GM12865 (cell line): Measurements from ENCODE around the gene LMAN1L.

ENCODE experiments used
- DNase-seq: peaks from one replicate; pipeline ENCODE4 v3.0.0; 2010; ENCODE audit warnings: low read depth
- H3K4me3 ChIP-seq: 2 replicates; pipeline ENCODE4 v1.5.1; 2011; ENCODE audit warnings: mild to moderate bottlenecking, low read depth, low read length, control low read depth
- TF ChIP-seq, protein P1 (sequence below): IDR thresholded peaks from 2 replicates; pipeline ENCODE4 v1.5.1; 2011; ENCODE audit warnings: low read length, control low read depth, low read depth, inconsistent platforms; ENCODE audit not compliant: insufficient read depth; ENCODE audit errors: missing control alignments

Gene LMAN1L

DNA sequence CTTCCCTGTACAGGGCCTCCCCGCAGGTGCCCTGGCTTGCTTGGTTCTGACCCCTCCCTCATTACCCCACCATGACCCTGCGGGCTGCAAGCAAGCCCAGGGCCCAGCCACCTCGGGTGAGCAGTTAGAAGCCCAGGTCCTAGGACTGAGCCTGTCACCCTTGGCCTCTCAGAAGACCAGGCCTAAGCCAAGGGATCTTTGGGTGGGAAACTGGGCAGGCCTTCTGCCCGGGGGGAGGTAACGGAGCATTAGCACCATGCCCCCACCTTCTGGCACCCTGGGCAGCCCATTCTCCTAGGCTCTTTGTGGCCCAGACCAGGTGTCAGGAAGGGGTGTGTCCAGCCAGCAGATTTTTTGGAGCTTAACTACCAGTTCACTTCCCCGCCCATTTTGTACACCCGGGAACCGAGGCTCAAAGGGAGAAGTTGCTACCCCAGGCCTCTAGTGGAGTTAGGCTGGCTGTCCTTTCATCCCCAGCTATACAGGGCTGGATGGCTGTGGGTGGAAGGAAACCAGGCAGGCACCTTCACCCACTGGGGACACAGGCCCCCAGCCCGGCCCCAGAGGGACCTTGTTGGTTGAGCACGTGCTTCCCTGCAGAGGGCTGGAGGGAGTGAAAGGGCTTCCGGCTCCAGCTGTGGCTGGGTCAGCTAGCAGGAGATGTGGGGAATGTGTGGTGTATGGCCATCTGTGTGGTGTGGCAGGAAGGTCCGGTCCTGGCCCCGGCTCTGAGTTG is 29.4 kb upstream of the LMAN1L start:
- peak overlapping the region; percentile 98 for H3K4me3 ChIP-seq
- peak; percentile 76 for DNase-seq
- TF ChIP-seq, protein P1, sequence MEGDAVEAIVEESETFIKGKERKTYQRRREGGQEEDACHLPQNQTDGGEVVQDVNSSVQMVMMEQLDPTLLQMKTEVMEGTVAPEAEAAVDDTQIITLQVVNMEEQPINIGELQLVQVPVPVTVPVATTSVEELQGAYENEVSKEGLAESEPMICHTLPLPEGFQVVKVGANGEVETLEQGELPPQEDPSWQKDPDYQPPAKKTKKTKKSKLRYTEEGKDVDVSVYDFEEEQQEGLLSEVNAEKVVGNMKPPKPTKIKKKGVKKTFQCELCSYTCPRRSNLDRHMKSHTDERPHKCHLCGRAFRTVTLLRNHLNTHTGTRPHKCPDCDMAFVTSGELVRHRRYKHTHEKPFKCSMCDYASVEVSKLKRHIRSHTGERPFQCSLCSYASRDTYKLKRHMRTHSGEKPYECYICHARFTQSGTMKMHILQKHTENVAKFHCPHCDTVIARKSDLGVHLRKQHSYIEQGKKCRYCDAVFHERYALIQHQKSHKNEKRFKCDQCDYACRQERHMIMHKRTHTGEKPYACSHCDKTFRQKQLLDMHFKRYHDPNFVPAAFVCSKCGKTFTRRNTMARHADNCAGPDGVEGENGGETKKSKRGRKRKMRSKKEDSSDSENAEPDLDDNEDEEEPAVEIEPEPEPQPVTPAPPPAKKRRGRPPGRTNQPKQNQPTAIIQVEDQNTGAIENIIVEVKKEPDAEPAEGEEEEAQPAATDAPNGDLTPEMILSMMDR: no peak

GRCh38 chr15:74783808-74784175 is 28.8 kb upstream of the LMAN1L start:
- peak overlapping the region; percentile 98 for H3K4me3 ChIP-seq
- TF ChIP-seq, protein P1: no peak
- no peak for DNase-seq

- peak overlapping the region; percentile 98 for H3K4me3 ChIP-seq
- peak; percentile 51 for DNase-seq
- TF ChIP-seq, protein P1: peak; percentile 10
These were observed 28.0 kb upstream of the LMAN1L start for GRCh38 chr15:74784426-74785193.

- DNase-seq: peak; percentile 88
- peak overlapping the region; percentile 98 for H3K4me3 ChIP-seq
These were observed 27.2 kb upstream of the LMAN1L start for GRCh38 chr15:74785194-74786032.

GRCh38 chr15:74786081-74786480 is 26.6 kb upstream of the LMAN1L start:
- peak; percentile 33 for DNase-seq
- H3K4me3 ChIP-seq: peak overlapping the region; percentile 98

More at GRCh38 chr15:74785194-74786032, 27.2 kb upstream of the LMAN1L start:
- TF ChIP-seq, protein P1: no peak

GRCh38 chr15:74786551-74787165 is 26.0 kb upstream of the LMAN1L start:
- peak overlapping the region; percentile 98 for H3K4me3 ChIP-seq
- DNase-seq: peak; percentile 74
- TF ChIP-seq, protein P1: no peak
